NCI-H524 (cell line): ENCODE results near the gene SRP14.
A peak's percentile ranks its signal among the peaks of the same experiment; 100 is the strongest.
"Not testable (repeated sequence)": the region's sequence is repeated elsewhere in the genome, so short reads cannot be mapped to it uniquely, and the experiment has no call there.

Source experiments
- DNase-seq, 2 experiments: peaks; one replicate each; lab custom pipeline; 2025; lab: John Stamatoyannopoulos, UW

The SRP14 gene

GRCh38 chr15:40038638-40039543 lies at the start of gene SRP14:
TSS of gene SRP14 (minus strand) at chr15:40039181. CDS start at chr15:40039116, 65 bp downstream.
- peak; percentile 91 to 97 for DNase-seq

- no peak for DNase-seq
Measured at GRCh38 chr15:40087991-40088928, 49.3 kb upstream of the SRP14 start.

GRCh38 chr15:40087068-40087810 lies 48.3 kb upstream of the SRP14 start:
- DNase-seq = no peak

GRCh38 chr15:40085266-40085665 lies 46.3 kb upstream of the SRP14 start:
- no peak for DNase-seq

GRCh38 chr15:40084650-40085049 lies 45.7 kb upstream of the SRP14 start:
- no peak for DNase-seq

- DNase-seq = no peak
Measured at GRCh38 chr15:40082195-40082883, 43.4 kb upstream of the SRP14 start.

GRCh38 chr15:40081691-40082194 lies 42.8 kb upstream of the SRP14 start:
- peak; percentile 14 to 50 for DNase-seq

- DNase-seq = no peak
Measured at GRCh38 chr15:40080847-40081246, 41.9 kb upstream of the SRP14 start.

GRCh38 chr15:40080104-40080503 lies 41.1 kb upstream of the SRP14 start:
- DNase-seq = no peak

- DNase-seq = no peak
Measured at GRCh38 chr15:40079456-40079855, 40.5 kb upstream of the SRP14 start.

- DNase-seq = no peak
Measured at GRCh38 chr15:40075298-40076044, 36.5 kb upstream of the SRP14 start.

- not testable (repeated sequence) for DNase-seq
Measured at GRCh38 chr15:40074656-40075055, 35.7 kb upstream of the SRP14 start.

- not testable (repeated sequence) for DNase-seq
Measured at GRCh38 chr15:40073716-40074490, 34.9 kb upstream of the SRP14 start.

- no peak for DNase-seq
Measured at GRCh38 chr15:40072216-40072990, 33.4 kb upstream of the SRP14 start.

GRCh38 chr15:40070608-40071218 lies 31.7 kb upstream of the SRP14 start:
- no peak for DNase-seq

GRCh38 chr15:40070166-40070557 lies 31.2 kb upstream of the SRP14 start:
- peak in 1 of 2 experiments; percentile 54 for DNase-seq

- DNase-seq = peak; percentile 95 to 97
Measured at GRCh38 chr15:40069178-40070165, 30.5 kb upstream of the SRP14 start.
